Sigmoid colon (tissue), 7 donors: ENCODE measurements around the gene HOXA11. TPM values are rescaled to one million over a fixed set of nuclear protein-coding genes. Genes with fewer than 3 reads are reported as not detected.

Experiments
- DNase-seq: peaks from one replicate; pipeline ENCODE4 v3.0.0-alpha.2; 2019
- H3K27ac ChIP-seq, 4 donors: fragments of 200-600 bp; sonication (generic); one replicate each; pipeline ENCODE4 v1.5.1; 2016 to 2019; ENCODE audit warnings: mild to moderate bottlenecking in 1 of 4
- H3K27me3 ChIP-seq, 3 donors: fragments of 200-600 bp; sonication (generic); one replicate each; pipeline ENCODE4 v1.5.1; 2019; ENCODE audit warnings: mild to moderate bottlenecking in 1 of 3
- H3K36me3 ChIP-seq, 4 donors: fragments of 200-600 bp; sonication (generic); one replicate each; pipeline ENCODE4 v1.5.1; 2016 to 2019
- H3K4me1 ChIP-seq, 4 donors: fragments of 200-600 bp; sonication (generic); one replicate each; pipeline ENCODE4 v1.5.1; 2017 to 2019
- H3K4me3 ChIP-seq, 4 donors: fragments of 200-600 bp; sonication (generic); one replicate each; pipeline ENCODE4 v1.5.1; 2017 to 2019; ENCODE audit warnings: mild to moderate bottlenecking in 2 of 4, moderate library complexity in 1 of 4
- H3K9me3 ChIP-seq, 4 donors: fragments of 200-600 bp in 3 of 4; sonication (generic) in 3 of 4; one replicate each; pipeline versions ENCODE4 v1.5.1 to v1.6.1; 2013 to 2019
- CTCF ChIP-seq, 4 experiments: fragments of 450-650 bp in 3 of 4; fragments of 200-600 bp in 1 of 4; IDR thresholded peaks; one replicate each; pipeline ENCODE4 v1.5.1; 2016 to 2019; ENCODE audit warnings: antibody characterized with exemption in 4 of 4, mild to moderate bottlenecking in 3 of 4, moderate library complexity in 2 of 4
- EP300 ChIP-seq, 4 donors: sonication (generic); formaldehyde crosslinking; IDR thresholded peaks; one replicate each; pipeline ENCODE4 v1.6.1; 2017; ENCODE audit warnings: antibody characterized with exemption in 4 of 4
- POLR2A ChIP-seq, 2 donors: fragments of 450-650 bp; IDR thresholded peaks; one replicate each; pipeline ENCODE4 v1.6.1; 2016; ENCODE audit warnings: antibody characterized with exemption in 2 of 2, mild to moderate bottlenecking in 2 of 2, moderate library complexity in 2 of 2
- POLR2AphosphoS5 ChIP-seq, 4 donors: sonication (generic); formaldehyde crosslinking; IDR thresholded peaks; one replicate each; pipeline ENCODE4 v1.6.1; 2017; ENCODE audit warnings: antibody characterized with exemption in 4 of 4
- WGBS, 2 donors: extraction: QIAGEN DNeasy Blood & Tissue Kit; methylation state at CpG; one replicate each; pipeline ENCODE4 v1.1.7; 2013; 5-methylcytosine and 5-hydroxymethylcytosine counted together
- intact Hi-C: fragments of 100-400 bp; cut with DNase I; formaldehyde crosslinking; loops from one replicate; pipeline ENCODE4 v1.15.1; 2023
- polyA plus RNA-seq, 3 donors: library from polyadenylated mRNA; stranded (reverse); fragments of 200-250 nt; gene quantifications; one replicate each; pipeline ENCODE4 v1.2.3, GENCODE V29; 2013
- total RNA-seq, 4 donors: library from RNA; depleted of rRNA; stranded (reverse); fragments of >200 nt; gene quantifications; one replicate each; pipeline ENCODE4 v1.1.0, GENCODE V29; 2016
- donor health status: healthy with polysubstance abuse.
- donor health status: Bipolar disorder and iron deficiency.
- donor health status: healthy.

HOXA11 gene
- total and polyA plus RNA-seq, 7 donors: 3.0 to 25.0 (median 18.7) TPM

GRCh38 chr7:27165089-27165995 lies 19.7 kb downstream of the HOXA11 start, which contains the start of gene HOXA9:
Gene HOXA9, minus strand, starts transcription at chr7:27165537. Its CDS starts 80 bp downstream, at chr7:27165457.
- Histone ChIP-seq H3K4me3 (peak within 1 kb of the TSS; percentile 80 to 85 (median 82)), H3K36me3 (no peaks in the 10 kb centered on the region), H3K27ac (peak within 1 kb of the TSS in 3 of 4 donors; percentile 97 to 98 (median 98)), H3K27me3 (no peaks in the 10 kb centered on the region), H3K4me1 (peaks cover 0 to 50% (median 42%) of the 10 kb centered on the region in 4 donors), H3K9me3 (no peaks in the 10 kb centered on the region)
- 1 to 2% methylated on average over 82 of the region's 82 CpGs for WGBS, 2 donors
- intact Hi-C loops: loop anchor here (2.0 to 5.0 kb wide), 3 partner anchors 15 to 1308 kb away; partner anchors contain the start of gene HOXA2
- TF ChIP-seq POLR2A (IDR thresholded peaks at IDR 0.05) (peak; percentile 50 to 59), EP300 (IDR thresholded peaks at IDR 0.05) (no peak), CTCF (IDR thresholded peaks at IDR 0.05) (peak in 2 of 4 experiments; percentile 22 to 24), POLR2AphosphoS5 (IDR thresholded peaks at IDR 0.05) (peak; percentile 74 to 92 (median 86))
- DNase-seq: peak; percentile 97

GRCh38 chr7:27164367-27165088 lies 20.5 kb downstream of the HOXA11 start:
- H3K4me3 ChIP-seq: peak overlapping the region; percentile 80 to 85 (median 82)
- no peaks in the 10 kb centered on the region for H3K36me3 ChIP-seq
- 1 to 3% methylated on average over 47 of the region's 47 CpGs for WGBS, 2 donors
- intact Hi-C loops: loop anchor here (2.0 to 5.0 kb wide), 3 partner anchors 14 to 1307 kb away; partner anchors contain the start of gene HOXA2
- H3K27me3 ChIP-seq: no peaks in the 10 kb centered on the region
- peak in 2 of 4 donors; percentile 40 to 61 for TF ChIP-seq POLR2AphosphoS5 (IDR thresholded peaks at IDR 0.05)
- no peak for TF ChIP-seq EP300 (IDR thresholded peaks at IDR 0.05)
- peak in 1 of 4 experiments; percentile 43 for TF ChIP-seq CTCF (IDR thresholded peaks at IDR 0.05)
- peak overlapping the region in 3 of 4 donors; percentile 97 to 98 (median 98) for H3K27ac ChIP-seq
- H3K4me1 ChIP-seq: peaks cover 0 to 52% (median 44%) of the 10 kb centered on the region in 4 donors
- no peaks in the 10 kb centered on the region for H3K9me3 ChIP-seq
- DNase-seq: peak; percentile 87

- no peaks in the 10 kb centered on the region for H3K27me3 ChIP-seq
- H3K36me3 ChIP-seq: no peaks in the 10 kb centered on the region
- DNase-seq: no peak
- no peaks in the 10 kb centered on the region for H3K9me3 ChIP-seq
- H3K4me3 ChIP-seq: peak overlapping the region; percentile 80 to 85 (median 82)
- peaks cover 0 to 52% (median 44%) of the 10 kb centered on the region in 4 donors for H3K4me1 ChIP-seq
- H3K27ac ChIP-seq: peak overlapping the region in 3 of 4 donors; percentile 97 to 98 (median 98)
- intact Hi-C loops: loop anchor here (2.0 kb wide), 1 partner anchor 13 kb away; no protein-coding TSS in a partner anchor
- TF ChIP-seq POLR2AphosphoS5 (IDR thresholded peaks at IDR 0.05) (no peak), CTCF (IDR thresholded peaks at IDR 0.05) (no peak), EP300 (IDR thresholded peaks at IDR 0.05) (no peak), POLR2A (IDR thresholded peaks at IDR 0.05) (no peak)
- WGBS, 2 donors: 4 to 17% methylated on average over 12 of the region's 12 CpGs
Observed at GRCh38 chr7:27164045-27164366, 21.0 kb downstream of the HOXA11 start.

- Histone ChIP-seq H3K27ac (peak overlapping the region in 3 of 4 donors; percentile 97 to 98 (median 98)), H3K9me3 (no peaks in the 10 kb centered on the region), H3K36me3 (no peaks in the 10 kb centered on the region), H3K27me3 (no peaks in the 10 kb centered on the region), H3K4me3 (peak overlapping the region; percentile 80 to 85 (median 82)), H3K4me1 (peaks cover 0 to 52% (median 44%) of the 10 kb centered on the region in 4 donors)
- intact Hi-C loops: loop anchor here (2.0 kb wide), 1 partner anchor 13 kb away; no protein-coding TSS in a partner anchor
- 6 to 23% methylated on average over 24 of the region's 24 CpGs for WGBS, 2 donors
- TF ChIP-seq EP300 (IDR thresholded peaks at IDR 0.05) (no peak), CTCF (IDR thresholded peaks at IDR 0.05) (no peak), POLR2AphosphoS5 (IDR thresholded peaks at IDR 0.05) (no peak), POLR2A (IDR thresholded peaks at IDR 0.05) (no peak)
- peak; percentile 67 for DNase-seq
Observed at GRCh38 chr7:27163288-27164044, 21.6 kb downstream of the HOXA11 start.
